ENCODE data around the gene DSP.

Gene DSP

GRCh38 chr6:7532821-7533220, 8.7 kb upstream of the DSP start:
- Histone ChIP-seq H3K27me3 (ENCODE audit: insufficient read depth, low read length) (no peaks in the 10 kb centered on the region), H3K4ac (ENCODE audit: low read depth, low read length) (no peak overlapping the region), H2BK5ac (ENCODE audit: low read depth, low read length, poor library complexity) (no peak overlapping the region), H2AK5ac (ENCODE audit: low read length) (no peak overlapping the region), H2AFZ (ENCODE audit: insufficient read depth, low read length, poor library complexity) (no peak overlapping the region), H3K23ac (ENCODE audit: low read length) (no peak overlapping the region), H4K12ac (ENCODE audit: low read depth, low read length) (no peak overlapping the region), H3K79me2 (ENCODE audit: control insufficient read depth, insufficient read depth, low read length, poor library complexity) (no peaks in the 10 kb centered on the region), H3K36me3 (ENCODE audit: control insufficient read depth in 1 of 2, insufficient read depth in 2 of 2, low read length in 2 of 2) (no peaks in the 10 kb centered on the region), H3K79me1 (ENCODE audit: low read length) (peaks cover 8% of the 10 kb centered on the region), H3K4me3 (ENCODE audit: low read depth, low read length) (no peak overlapping the region), H3K27ac (ENCODE audit: low read depth, low read length) (no peak overlapping the region), H3K9me3 (ENCODE audit: insufficient read depth, low read depth, low read length) (no peaks in the 10 kb centered on the region), H4K91ac (ENCODE audit: low read depth, low read length) (no peak overlapping the region), H3K4me2 (ENCODE audit: low read length) (peak overlapping the region; percentile 36), H2BK12ac (ENCODE audit: low read length) (peak overlapping the region; percentile 71), H3K14ac (ENCODE audit: low read length) (no peak overlapping the region), H3K4me1 (ENCODE audit: control insufficient read depth in 1 of 2, insufficient read depth in 2 of 2, low read length in 2 of 2) (peaks cover 6% of the 10 kb centered on the region in 2 experiments), H4K8ac (ENCODE audit: low read depth, low read length) (no peak overlapping the region), H3K9ac (ENCODE audit: low read length) (no peak overlapping the region), H3K18ac (ENCODE audit: low read length) (no peak overlapping the region), H2BK120ac (ENCODE audit: insufficient read depth, low read length, poor library complexity) (peak overlapping the region; percentile 55)
- DNase-seq: no peak
- WGBS (ENCODE audit: extremely low coverage, insufficient coverage, insufficient read length): no CpG with 5 or more reads among the region's 8 CpGs

- H3K79me1 ChIP-seq (ENCODE audit: low read length): peaks cover 8% of the 10 kb centered on the region
- no peak overlapping the region for H3K9ac ChIP-seq (ENCODE audit: low read length)
- H2BK120ac ChIP-seq (ENCODE audit: insufficient read depth, low read length, poor library complexity): no peak overlapping the region
- H4K91ac ChIP-seq (ENCODE audit: low read depth, low read length): no peak overlapping the region
- H3K14ac ChIP-seq (ENCODE audit: low read length): no peak overlapping the region
- H3K27ac ChIP-seq (ENCODE audit: low read depth, low read length): no peak overlapping the region
- no peaks in the 10 kb centered on the region for H3K36me3 ChIP-seq (ENCODE audit: control insufficient read depth in 1 of 2, insufficient read depth in 2 of 2, low read length in 2 of 2)
- no peak overlapping the region for H3K18ac ChIP-seq (ENCODE audit: low read length)
- no peak overlapping the region for H4K12ac ChIP-seq (ENCODE audit: low read depth, low read length)
- no peak overlapping the region for H2BK5ac ChIP-seq (ENCODE audit: low read depth, low read length, poor library complexity)
- no peak overlapping the region for H3K23ac ChIP-seq (ENCODE audit: low read length)
- H4K8ac ChIP-seq (ENCODE audit: low read depth, low read length): no peak overlapping the region
- peaks cover 3 to 4% of the 10 kb centered on the region in 2 experiments for H3K4me1 ChIP-seq (ENCODE audit: control insufficient read depth in 1 of 2, insufficient read depth in 2 of 2, low read length in 2 of 2)
- no CpG with 5 or more reads among the region's 5 CpGs for WGBS (ENCODE audit: extremely low coverage, insufficient coverage, insufficient read length)
- no peak overlapping the region for H2AFZ ChIP-seq (ENCODE audit: insufficient read depth, low read length, poor library complexity)
- DNase-seq: no peak
- peak overlapping the region; percentile 86 for H2AK5ac ChIP-seq (ENCODE audit: low read length)
- H2BK12ac ChIP-seq (ENCODE audit: low read length): no peak overlapping the region
- H3K4ac ChIP-seq (ENCODE audit: low read depth, low read length): no peak overlapping the region
- H3K9me3 ChIP-seq (ENCODE audit: insufficient read depth, low read depth, low read length): no peaks in the 10 kb centered on the region
- no peaks in the 10 kb centered on the region for H3K79me2 ChIP-seq (ENCODE audit: control insufficient read depth, insufficient read depth, low read length, poor library complexity)
- H3K4me2 ChIP-seq (ENCODE audit: low read length): no peak overlapping the region
- no peaks in the 10 kb centered on the region for H3K27me3 ChIP-seq (ENCODE audit: insufficient read depth, low read length)
- H3K4me3 ChIP-seq (ENCODE audit: low read depth, low read length): no peak overlapping the region
These were observed 7.3 kb upstream of the DSP start for GRCh38 chr6:7534192-7534591.

GRCh38 chr6:7535498-7535897, 6.0 kb upstream of the DSP start:
- Histone ChIP-seq H3K18ac (ENCODE audit: low read length) (no peak overlapping the region), H4K12ac (ENCODE audit: low read depth, low read length) (no peak overlapping the region), H2AK5ac (ENCODE audit: low read length) (no peak overlapping the region), H3K9me3 (ENCODE audit: insufficient read depth, low read depth, low read length) (no peaks in the 10 kb centered on the region), H3K27me3 (ENCODE audit: insufficient read depth, low read length) (no peaks in the 10 kb centered on the region), H2AFZ (ENCODE audit: insufficient read depth, low read length, poor library complexity) (no peak overlapping the region), H3K27ac (ENCODE audit: low read depth, low read length) (no peak overlapping the region), H3K4ac (ENCODE audit: low read depth, low read length) (no peak overlapping the region), H4K91ac (ENCODE audit: low read depth, low read length) (no peak overlapping the region), H2BK5ac (ENCODE audit: low read depth, low read length, poor library complexity) (no peak overlapping the region), H3K9ac (ENCODE audit: low read length) (no peak overlapping the region), H4K8ac (ENCODE audit: low read depth, low read length) (no peak overlapping the region), H2BK120ac (ENCODE audit: insufficient read depth, low read length, poor library complexity) (no peak overlapping the region), H3K14ac (ENCODE audit: low read length) (no peak overlapping the region), H3K4me1 (ENCODE audit: control insufficient read depth in 1 of 2, insufficient read depth in 2 of 2, low read length in 2 of 2) (peaks cover 3 to 4% of the 10 kb centered on the region in 2 experiments), H3K79me1 (ENCODE audit: low read length) (peaks cover 5% of the 10 kb centered on the region), H3K4me2 (ENCODE audit: low read length) (no peak overlapping the region), H3K23ac (ENCODE audit: low read length) (no peak overlapping the region), H2BK12ac (ENCODE audit: low read length) (no peak overlapping the region), H3K4me3 (ENCODE audit: low read depth, low read length) (no peak overlapping the region), H3K36me3 (ENCODE audit: control insufficient read depth in 1 of 2, insufficient read depth in 2 of 2, low read length in 2 of 2) (no peaks in the 10 kb centered on the region), H3K79me2 (ENCODE audit: control insufficient read depth, insufficient read depth, low read length, poor library complexity) (no peaks in the 10 kb centered on the region)
- DNase-seq: peak; percentile 6 to 84
- no CpG with 5 or more reads among the region's 5 CpGs for WGBS (ENCODE audit: extremely low coverage, insufficient coverage, insufficient read length)

GRCh38 chr6:7537565-7538174, 3.8 kb upstream of the DSP start:
- no peak overlapping the region for H3K9ac ChIP-seq (ENCODE audit: low read length)
- H3K36me3 ChIP-seq (ENCODE audit: control insufficient read depth in 1 of 2, insufficient read depth in 2 of 2, low read length in 2 of 2): no peaks in the 10 kb centered on the region
- no peak overlapping the region for H3K4me3 ChIP-seq (ENCODE audit: low read depth, low read length)
- no peak overlapping the region for H4K12ac ChIP-seq (ENCODE audit: low read depth, low read length)
- H3K4me2 ChIP-seq (ENCODE audit: low read length): no peak overlapping the region
- no peak overlapping the region for H3K27ac ChIP-seq (ENCODE audit: low read depth, low read length)
- H3K79me2 ChIP-seq (ENCODE audit: control insufficient read depth, insufficient read depth, low read length, poor library complexity): peaks cover 13% of the 10 kb centered on the region
- no peak overlapping the region for H2BK12ac ChIP-seq (ENCODE audit: low read length)
- no peak for DNase-seq
- H2AFZ ChIP-seq (ENCODE audit: insufficient read depth, low read length, poor library complexity): no peak overlapping the region
- H3K23ac ChIP-seq (ENCODE audit: low read length): no peak overlapping the region
- no peak overlapping the region for H2BK120ac ChIP-seq (ENCODE audit: insufficient read depth, low read length, poor library complexity)
- H3K18ac ChIP-seq (ENCODE audit: low read length): no peak overlapping the region
- no peak overlapping the region for H2AK5ac ChIP-seq (ENCODE audit: low read length)
- H3K14ac ChIP-seq (ENCODE audit: low read length): no peak overlapping the region
- no CpG with 5 or more reads among the region's 4 CpGs for WGBS (ENCODE audit: extremely low coverage, insufficient coverage, insufficient read length)
- H3K27me3 ChIP-seq (ENCODE audit: insufficient read depth, low read length): no peaks in the 10 kb centered on the region
- H3K79me1 ChIP-seq (ENCODE audit: low read length): peaks cover 21% of the 10 kb centered on the region
- no peak overlapping the region for H4K91ac ChIP-seq (ENCODE audit: low read depth, low read length)
- no peak overlapping the region for H2BK5ac ChIP-seq (ENCODE audit: low read depth, low read length, poor library complexity)
- no peak overlapping the region for H4K8ac ChIP-seq (ENCODE audit: low read depth, low read length)
- H3K4me1 ChIP-seq (ENCODE audit: control insufficient read depth in 1 of 2, insufficient read depth in 2 of 2, low read length in 2 of 2): peaks cover 3% of the 10 kb centered on the region in 2 experiments
- H3K9me3 ChIP-seq (ENCODE audit: insufficient read depth, low read depth, low read length): no peaks in the 10 kb centered on the region
- no peak overlapping the region for H3K4ac ChIP-seq (ENCODE audit: low read depth, low read length)

Data from trophoblast cell (in vitro differentiated cells and primary cell).